Fibroblast of skin of right quadriceps (primary cell): ENCODE results near the gene CUX1.

Experiments
- DNase-seq: peaks from one replicate; pipeline ENCODE4 v3.0.0-alpha.2; 2013

Gene CUX1

DNA sequence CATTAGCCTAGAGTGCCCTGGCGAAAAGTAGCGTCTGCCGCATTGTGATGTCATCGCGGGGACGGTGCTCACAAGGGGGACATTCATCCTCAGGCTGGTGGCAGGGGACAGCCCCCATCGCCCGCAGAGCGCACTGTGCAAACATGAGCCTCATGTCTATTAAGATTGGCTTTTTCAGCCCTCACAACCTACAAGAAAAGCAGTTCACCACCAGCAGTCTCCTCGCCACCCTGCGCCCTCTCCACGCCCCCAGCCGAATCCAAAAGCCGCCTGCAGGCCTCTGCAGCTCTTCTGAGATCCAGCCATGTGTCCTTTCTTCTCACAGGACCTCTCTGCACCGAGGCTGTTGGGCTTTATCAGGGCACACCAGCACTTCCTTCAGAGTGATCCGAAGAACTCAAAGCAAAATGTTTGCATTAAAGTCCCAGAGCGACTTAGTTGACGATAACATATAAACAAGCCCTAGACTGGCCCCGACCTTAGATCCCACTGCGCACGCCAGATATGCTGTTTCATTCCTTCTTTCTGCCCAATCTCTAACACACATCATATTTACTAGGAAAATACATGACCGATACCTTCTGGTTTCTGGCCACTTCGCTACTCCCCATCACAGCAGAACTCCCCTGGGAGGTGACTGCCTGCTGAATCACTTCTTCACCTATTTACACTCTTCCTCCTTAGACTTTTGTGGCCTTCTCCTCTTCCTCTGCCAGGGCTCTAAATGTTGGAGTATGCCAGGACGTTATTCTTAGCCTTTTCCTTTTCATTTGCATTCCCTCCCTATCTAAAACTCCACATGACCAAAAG, 263.2 kb downstream of the CUX1 start:
- DNase-seq, result no peak

DNA sequence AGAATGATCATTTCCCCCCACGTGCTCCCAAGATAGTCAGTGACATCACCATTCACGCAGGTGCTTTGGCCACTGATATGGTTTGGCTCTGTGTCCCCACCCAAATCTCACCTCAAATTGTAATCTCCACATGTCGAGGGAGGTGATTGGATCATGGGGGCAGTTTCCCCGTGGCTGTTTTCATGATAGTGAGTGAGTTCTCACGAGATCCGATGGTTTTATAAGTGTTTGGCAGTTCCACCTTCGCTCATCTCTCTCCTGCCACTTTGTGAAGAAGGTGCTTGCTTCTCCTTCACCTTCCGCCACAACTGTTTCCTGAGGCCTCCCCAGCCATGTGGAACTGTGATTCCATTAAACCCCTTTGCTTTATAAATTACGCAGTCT, 263.8 kb downstream of the CUX1 start:
- no peak for DNase-seq

DNA sequence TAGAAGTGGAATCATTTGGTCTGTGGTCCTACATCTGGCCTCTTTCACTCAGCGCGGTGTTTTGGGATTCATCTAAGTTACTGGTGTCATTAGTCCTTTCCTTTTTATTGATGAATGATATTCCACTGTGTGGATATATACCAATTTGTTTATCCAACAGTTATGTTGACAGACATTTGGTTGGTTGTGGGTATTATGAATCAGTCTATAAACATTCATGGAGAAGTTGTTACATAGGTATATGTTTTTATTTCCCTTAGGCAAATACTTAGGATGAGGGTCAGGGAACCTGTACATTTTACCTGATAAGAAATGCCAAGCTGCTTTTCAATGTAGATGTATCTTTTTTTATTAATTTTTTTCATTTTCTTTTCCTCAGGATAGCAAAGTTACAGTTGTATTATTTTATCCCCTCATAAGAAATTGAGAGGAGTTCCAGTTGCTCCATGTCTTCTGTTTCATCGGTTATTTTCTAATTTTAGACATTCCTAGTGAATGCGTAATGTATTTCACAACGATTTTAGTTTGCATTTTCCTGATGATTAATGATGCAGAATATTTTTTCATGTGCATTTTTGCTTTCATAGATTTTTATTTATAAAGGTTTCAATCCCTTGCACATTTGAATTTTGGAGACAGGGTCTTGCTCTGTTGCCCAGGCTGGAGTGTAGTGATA, 265.4 kb downstream of the CUX1 start:
- DNase-seq, result no peak

DNA sequence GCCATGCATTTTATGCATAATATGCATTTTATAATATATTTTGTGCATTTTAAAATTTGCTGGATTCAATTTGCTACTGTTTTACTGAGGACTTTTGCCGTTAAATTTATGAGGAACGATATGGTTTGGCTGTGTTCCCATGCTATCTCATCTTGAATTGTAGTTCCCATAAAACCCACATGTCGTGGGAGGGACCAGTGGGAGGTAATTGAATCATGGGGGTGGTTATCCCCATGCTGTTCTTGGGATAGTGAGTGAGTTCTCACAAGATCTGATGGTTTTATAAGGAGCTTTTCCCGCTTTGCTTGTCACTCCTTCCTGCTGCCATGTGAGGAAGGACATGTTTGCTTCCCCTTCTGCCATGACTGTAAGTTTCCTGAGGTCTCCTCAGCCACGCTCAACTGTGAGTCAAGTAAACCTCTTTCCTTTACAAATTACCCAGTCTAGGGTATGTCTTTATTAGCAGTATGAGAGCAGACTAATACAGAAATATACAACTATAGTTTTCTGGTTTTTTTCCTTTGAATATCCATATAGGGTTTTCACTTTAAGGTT, 267.9 kb downstream of the CUX1 start:
- no peak for DNase-seq

DNA sequence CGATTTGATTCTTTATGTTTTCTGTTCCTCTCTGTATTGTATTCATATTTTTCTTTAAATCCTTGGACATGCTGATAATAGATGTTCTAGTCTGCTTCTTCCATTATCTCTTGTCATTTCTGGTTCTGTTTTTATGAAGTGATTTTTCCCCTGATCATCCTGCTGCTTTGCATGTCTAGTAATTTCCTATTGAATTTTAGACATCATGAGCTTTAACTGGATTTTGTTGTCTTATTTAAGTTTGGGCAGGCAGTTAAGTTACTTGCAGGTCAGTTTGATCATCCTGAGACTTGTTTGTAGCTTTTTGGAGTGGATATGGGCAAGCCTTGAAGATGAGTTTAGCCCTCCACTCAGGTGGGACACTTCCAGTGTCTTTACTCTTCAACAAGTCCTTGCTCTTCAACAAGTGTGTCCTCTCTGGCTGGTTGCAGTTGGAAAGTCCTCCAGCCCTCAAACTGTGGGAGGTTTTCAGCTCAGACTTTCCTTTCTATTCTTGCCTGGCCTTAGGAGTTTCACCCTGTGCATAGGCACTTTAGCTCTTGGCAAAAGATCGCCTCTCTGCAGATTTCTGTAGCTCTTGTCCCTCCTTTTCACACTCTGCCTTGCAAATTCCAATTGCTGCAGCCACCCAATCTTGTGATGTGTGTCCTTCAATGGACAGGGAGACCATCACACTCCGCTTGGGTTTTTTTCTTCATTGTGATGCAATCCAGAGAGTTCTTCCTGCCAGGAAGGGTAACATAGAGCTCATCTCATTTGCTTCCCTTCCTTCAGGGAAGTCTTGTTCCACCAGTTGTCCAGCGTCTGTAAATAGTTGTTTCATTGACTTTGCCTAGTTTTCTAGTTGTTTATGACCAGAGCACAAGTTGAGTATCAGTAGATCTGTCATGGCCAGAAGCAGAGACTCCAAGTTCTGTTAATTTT, 272.0 kb downstream of the CUX1 start:
- DNase-seq, result no peak

DNA sequence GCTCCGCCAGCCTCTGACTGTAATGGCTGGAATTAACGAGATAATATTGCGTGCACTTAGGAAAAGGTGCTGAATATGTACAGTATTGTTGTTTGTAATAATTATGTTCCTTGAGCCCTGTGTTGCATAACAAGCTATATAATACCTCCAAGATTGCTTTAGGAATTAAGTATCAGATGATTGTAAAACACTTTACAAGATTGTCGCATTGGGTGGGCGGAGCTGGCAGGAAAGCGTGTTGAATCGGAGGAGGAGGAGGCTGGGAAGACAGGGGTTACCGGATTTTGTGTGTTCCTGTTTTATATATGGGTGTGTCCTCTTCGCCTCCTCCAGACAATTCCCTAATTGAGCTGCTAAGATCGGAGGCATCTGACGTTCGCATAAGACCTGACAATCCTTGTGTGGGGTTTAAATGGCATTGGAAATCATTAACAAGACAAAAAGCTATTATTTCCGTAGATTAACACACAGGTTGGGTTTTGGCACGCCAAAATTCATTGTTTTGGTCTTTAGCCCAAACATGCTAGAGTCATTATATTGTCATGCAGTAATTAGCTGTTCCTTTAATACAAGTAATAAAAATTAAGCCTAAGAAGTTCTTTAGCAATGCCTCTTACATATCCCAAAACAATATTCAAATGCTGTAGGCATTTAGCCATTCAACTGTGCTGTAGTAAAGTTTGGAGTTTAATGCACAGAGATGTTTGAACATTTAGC, 276.3 kb downstream of the CUX1 start:
- no peak for DNase-seq

DNA sequence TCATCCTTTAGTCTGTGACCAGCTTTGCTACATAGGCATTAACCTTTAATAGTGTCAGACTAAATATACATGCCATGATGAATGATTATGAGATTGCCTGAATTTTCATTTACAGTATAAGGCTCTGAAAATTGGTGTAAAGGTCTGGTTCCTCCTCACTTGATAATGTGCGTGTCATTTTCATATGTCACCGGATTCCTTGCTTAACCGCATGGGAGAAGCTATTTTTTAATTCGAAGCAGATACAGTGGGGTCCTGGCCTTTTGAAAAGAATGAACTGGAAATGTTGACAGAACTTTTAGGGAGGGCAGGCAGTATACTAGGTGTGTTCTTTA, 276.9 kb downstream of the CUX1 start:
- peak; percentile 84 for DNase-seq

DNA sequence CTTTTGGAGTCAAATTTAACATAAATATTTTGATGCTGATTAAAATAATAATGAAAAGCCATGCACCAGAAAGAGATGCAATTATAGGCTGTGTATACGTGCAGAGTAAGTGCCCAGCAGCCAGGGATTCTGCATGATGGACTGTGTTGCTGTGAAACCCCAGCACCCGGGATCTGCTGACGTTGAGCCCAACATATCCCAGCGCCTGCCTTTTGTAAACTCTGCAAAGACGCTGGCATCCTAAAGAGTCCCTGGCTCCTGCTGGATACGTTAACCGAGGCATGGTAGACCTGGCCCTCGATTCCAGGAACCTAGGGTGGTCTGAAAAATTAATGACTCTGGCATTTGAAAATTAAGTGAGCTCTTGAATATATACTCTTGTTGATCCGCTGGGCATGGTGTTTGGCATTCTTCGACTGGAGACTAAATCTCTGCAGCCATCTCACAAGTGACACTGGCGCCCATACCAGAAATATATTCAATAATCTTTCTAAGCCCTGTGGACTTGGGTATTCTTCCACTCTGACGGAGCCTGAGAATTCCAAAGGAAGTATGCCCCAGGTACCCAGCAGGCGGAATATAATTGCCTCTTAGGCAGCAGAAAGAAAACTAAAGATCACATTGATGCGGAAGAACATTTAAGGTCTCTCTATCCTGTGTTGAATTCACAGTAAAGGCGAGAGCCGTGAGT, 278.0 kb downstream of the CUX1 start:
- no peak for DNase-seq

DNA sequence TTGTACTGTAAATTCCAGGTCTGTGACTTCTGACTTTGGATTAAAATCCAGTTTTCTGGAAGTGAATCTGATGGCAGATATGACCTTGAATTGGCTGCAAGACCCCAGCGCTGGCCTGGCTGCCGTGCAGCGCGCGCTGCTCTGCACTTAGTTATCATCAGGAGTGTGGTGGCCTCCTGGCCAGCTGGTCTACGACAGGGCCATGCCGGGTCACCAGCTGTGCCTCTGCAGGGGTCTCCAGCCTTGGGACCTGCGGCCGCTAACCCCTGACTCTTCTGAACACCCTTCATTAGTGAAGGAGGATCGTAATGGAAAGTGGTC, 278.5 kb downstream of the CUX1 start:
- no peak for DNase-seq

DNA sequence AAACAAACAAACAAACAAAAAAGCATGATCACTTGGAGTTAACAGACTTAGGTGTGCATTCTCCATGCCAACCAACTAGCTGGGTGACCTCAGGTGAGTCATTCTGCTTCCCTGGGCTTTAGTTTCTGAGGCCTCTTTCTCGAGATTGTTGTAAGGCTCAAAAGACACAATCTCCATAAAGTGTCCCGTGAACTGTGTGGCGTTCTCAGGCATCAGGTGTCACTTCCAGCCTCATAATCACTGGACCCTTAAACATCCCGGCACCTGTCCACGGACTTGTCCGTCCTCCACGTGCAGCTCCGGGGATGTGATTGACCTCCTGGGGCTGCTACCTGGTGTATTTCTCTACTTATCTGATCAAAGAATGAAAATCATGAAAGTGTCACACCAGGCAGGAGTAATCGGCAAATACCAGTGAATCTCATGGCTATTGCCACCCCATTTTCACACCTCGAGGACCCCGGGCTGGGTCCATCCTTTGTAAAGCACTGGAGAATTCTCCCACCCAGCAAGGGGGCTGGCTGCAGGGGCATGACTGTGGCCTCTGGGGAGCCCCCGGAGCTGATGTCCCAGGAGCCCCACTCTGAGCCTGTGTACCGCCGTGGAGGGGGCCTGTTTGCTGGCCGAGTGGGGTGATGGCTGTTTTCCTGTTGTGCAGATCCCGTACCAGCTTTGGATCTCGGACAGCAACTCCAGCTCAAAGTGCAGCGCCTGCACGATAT, 279.4 kb downstream of the CUX1 start:
- no peak for DNase-seq

DNA sequence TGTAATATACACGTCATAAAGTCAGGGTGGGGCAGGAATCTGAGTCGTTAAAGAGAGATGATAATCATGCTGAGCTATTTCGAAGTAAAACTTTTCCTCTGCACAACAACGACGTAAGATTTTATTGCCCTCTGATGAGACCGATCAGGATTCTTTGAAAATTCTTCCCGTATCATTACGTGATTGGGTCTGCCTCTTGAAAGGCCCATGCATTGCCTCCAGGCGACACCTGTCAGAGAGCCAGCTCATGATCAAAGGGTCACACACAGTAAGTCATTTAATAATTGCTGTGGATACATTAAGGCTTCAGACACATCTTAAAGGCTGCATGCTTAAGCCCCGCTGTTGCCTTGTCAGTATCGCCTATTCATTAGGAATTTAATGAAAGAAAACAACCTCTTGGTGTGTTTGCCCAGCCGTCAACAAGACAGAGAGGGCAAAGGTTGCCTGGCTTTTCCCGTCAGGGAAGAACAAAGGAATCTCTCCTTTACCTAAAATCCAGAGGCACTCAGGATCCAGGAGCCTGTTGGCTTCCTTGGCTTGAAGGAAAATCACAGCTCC, 280.3 kb downstream of the CUX1 start:
- peak; percentile 34 for DNase-seq

DNA sequence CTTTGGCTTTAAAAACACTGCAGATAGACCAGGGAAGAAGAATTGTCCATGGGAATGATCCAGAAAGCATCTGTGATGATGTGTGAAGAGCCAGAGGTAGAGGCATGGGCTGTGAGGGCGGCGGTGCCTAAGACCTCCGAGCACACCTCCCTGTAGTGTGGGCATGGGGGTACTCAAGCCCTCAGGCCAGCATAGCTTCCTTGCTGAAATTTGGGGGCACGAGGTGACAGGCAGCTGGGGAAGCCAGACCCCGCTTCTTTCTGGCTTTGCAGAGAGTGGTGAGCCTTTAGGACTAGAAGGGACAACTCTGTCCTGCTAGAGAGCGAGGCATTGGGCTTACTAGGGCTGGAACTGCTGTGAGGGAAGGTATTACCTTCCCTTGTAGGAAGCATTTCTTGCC, 281.6 kb downstream of the CUX1 start:
- DNase-seq, result no peak

DNA sequence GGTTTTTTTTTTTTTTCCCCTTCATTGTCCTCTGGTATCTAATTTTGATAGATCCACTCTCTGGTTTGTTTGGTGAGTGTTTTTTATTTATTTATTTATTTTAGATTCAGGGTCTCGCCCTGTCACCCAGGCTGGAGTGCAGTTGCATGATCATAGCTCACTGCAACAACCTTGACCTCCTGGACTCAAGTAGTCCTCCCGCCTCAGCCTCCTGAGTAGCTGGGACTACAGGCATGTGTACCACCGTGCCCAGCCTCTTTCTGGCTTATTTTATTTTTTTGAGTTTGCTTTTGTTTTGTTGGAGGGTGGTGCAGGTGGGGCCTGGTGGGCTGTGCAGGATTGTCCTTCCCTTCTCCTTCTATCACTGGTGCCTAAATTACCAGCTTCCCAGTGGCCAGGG, 282.0 kb downstream of the CUX1 start:
- no peak for DNase-seq

DNA sequence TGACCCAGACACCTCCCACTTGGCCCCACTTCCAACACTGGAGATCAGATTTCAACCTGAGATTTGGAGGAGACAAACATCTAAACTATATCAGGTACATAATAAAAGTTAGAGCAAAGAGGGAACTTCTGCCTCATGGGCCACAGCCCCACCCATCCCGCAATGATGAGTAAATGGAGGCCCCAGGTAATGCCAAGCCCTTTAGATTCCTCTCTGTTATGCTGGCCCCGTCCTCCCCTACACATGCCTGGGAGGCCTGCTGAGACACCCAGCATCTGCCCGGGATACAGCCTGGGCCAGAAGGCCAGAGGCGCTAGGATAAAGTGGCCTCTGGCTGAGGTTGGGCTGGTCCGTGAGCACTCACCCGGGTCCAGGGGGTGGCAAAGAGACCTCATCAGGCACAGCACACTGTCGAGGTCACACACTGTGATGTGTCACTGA, 283.7 kb downstream of the CUX1 start:
- DNase-seq, result no peak

DNA sequence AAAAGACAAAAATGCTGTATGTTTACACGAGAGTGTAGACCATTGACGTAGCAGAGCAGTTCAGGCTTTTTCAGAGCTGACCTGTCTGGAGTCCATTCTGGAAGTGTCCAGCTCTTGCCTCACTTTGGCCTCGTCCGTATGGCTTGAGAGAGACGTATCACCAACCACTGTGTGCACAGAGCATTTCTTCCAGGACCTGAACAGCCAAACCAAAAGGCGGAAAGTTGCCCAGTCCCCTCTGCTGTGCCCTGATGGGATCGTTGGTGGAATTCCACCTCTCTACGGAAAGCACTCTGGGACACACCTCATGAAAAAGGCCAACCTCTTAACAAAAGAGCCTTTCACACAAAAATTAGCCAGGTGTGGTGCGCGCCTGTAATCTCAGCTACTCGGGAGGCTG, 284.5 kb downstream of the CUX1 start:
- no peak for DNase-seq

DNA sequence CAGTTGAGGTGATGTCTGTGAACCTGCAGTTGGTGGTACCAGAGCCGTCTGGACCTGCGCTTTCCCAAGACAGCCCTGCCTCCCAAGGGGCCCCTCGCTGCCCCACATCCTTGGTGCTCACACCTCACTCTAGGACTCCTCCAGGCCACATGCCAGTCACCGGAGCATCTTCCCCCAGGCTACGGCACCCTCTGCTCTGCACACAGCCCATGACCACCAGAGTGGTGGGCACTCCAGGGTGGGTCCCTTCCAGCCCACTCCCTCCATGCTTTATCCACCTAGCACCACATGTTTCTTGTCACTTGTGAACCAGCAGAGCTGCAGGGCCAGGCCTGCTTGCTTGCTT, 285.6 kb downstream of the CUX1 start:
- no peak for DNase-seq

DNA sequence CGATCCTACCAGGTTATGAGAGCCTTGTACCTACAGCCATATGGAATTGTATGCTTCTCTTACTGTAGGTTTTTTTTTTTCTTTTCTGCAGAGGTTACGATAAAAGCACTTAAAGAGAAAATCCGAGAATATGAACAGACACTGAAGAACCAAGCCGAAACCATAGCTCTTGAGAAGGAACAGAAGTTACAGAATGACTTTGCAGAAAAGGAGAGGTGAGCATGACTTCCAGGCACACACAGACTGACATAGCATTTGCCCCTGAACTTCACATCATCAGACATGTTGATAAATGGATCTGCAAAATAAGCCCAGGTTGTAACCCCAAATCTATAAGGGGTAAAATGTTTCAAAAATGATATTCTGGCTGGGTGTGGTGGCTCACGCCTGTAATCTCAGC, 286.8 kb downstream of the CUX1 start:
- no peak for DNase-seq

DNA sequence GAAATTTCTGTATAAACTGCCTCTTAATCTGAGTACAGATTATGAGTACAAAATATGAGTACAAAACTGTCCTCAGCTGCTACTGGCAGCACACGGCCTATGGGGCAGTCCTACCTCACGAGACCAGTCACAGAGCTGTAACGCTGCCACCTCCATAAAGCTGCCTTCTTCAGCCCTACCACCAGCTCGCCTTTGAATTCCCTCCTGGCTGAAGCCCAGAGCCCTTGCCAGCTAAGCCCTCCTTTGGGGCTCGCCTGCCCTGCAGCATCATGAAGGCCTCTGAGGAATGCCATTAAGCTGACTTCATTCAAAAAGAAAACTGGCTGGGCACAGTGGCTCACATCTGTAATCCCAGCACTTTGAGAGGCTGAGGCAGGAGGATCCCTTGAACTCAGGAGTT, 289.2 kb downstream of the CUX1 start:
- DNase-seq, result no peak

DNA sequence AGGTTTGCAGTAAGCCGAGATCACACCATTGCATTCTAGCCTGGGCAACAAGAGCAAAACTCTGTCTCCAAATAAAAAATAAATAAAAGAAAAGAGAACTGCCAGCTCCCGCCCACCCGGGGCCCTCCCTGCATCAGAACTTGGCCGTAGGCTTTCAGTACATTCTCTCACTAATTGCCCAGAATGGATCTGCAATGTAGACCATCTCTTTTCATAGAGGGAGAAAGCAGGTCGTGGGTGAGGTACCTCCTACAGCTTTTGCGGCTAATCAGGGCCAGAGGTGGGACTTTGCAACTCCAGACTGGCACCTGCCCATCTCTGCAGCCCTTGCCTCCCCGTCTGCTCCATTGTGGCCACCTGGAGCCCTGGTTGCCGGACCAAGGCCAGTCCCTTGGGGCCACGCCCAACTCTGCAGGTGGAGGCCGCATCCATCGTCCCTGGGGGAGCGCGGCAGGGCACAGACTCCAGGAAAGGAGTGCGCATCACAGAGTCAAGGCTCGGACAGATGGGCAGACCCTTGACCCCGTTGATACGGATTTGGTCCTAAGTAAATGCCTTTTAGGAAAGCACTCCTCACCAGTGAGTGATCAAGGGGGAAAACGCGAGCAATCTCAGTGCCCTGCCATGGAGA, 290.2 kb downstream of the CUX1 start:
- DNase-seq, result no peak
